H1 (cell line): ENCODE results near the gene ADRB1. TPM values are rescaled to one million over a fixed set of nuclear protein-coding genes. Genes with fewer than 3 reads are reported as not detected.

Experiments used
- CTCF ChIA-PET: fragments of 300-600 bp; sonication (Branson Sonifier 250); formaldehyde crosslinking; loops from one replicate; lab custom pipeline; 2021; ENCODE audit not compliant: partially characterized antibody; lab: Charles Lee
- POLR2A ChIA-PET: fragments of 300-600 bp; sonication (Branson Sonifier 250); formaldehyde crosslinking; loops from one replicate; lab custom pipeline; 2021; ENCODE audit warnings: inconsistent platforms; ENCODE audit not compliant: partially characterized antibody; lab: Charles Lee
- DNase-seq, 2 experiments: peaks; one replicate each; pipeline versions ENCODE4 v3.0.0 to v3.0.0-alpha.2; 2010 to 2022; ENCODE audit warnings: low spot score in 2 of 2, low read depth in 1 of 2, mixed read lengths in 1 of 2
- FAIRE-seq: peaks from 2 replicates; lab custom pipeline; 2011; peaks lifted over from hg19 to GRCh38; lab: Jason Lieb, UNC
- H2AFZ ChIP-seq: 2 replicates; pipeline ENCODE4 v1.8.1; 2012; ENCODE audit warnings: low read length, inconsistent platforms
- H2AK5ac ChIP-seq: 2 replicates; pipeline ENCODE4 v1.6.1; 2013; ENCODE audit warnings: low read depth, low read length
- H2BK120ac ChIP-seq: replicated peaks from 2 replicates; pipeline ENCODE3; 2013; ENCODE audit warnings: low read depth, low read length, inconsistent platforms
- H2BK12ac ChIP-seq: 2 replicates; pipeline ENCODE4 v1.6.1; 2013; ENCODE audit warnings: low read depth, low read length
- H2BK15ac ChIP-seq: 2 replicates; pipeline ENCODE4 v1.6.1; 2013; ENCODE audit warnings: low read length
- H2BK20ac ChIP-seq: 2 replicates; pipeline ENCODE4 v1.6.1; 2013; ENCODE audit warnings: low read length
- H2BK5ac ChIP-seq: 2 replicates; pipeline ENCODE4 v1.6.1; 2013; ENCODE audit warnings: low read depth, low read length
- H3K14ac ChIP-seq: 2 replicates; pipeline ENCODE4 v1.6.1; 2013; ENCODE audit warnings: inconsistent platforms; ENCODE audit not compliant: insufficient read length
- H3K18ac ChIP-seq: 2 replicates; pipeline ENCODE4 v1.6.1; 2013; ENCODE audit warnings: low read length; ENCODE audit errors: extremely low read depth
- H3K23ac ChIP-seq: 2 replicates; pipeline ENCODE4 v1.6.1; 2013; ENCODE audit warnings: inconsistent platforms; ENCODE audit not compliant: insufficient read length
- H3K23me2 ChIP-seq: 2 replicates; pipeline ENCODE4 v1.6.1; 2013; ENCODE audit warnings: low read depth, low read length
- H3K27ac ChIP-seq: 2 replicates; pipeline ENCODE4 v1.6.1; 2011; ENCODE audit warnings: low read depth, low read length, inconsistent platforms
- H3K27me3 ChIP-seq, 4 experiments: replicated peaks in 1 of 4; 1 replicate in 1 of 4; 2 replicates in 3 of 4; pipeline versions ENCODE4 v1.6.1 to v1.8.1; 2011 to 2013; ENCODE audit warnings: low read length in 3 of 4, mild to moderate bottlenecking in 3 of 4, inconsistent platforms in 2 of 4, mixed read lengths in 2 of 4, moderate library complexity in 1 of 4; ENCODE audit not compliant: control insufficient read depth in 3 of 4, insufficient read depth in 3 of 4; ENCODE audit errors: extremely low read depth in 1 of 4
- H3K36me3 ChIP-seq, 4 experiments: 2 replicates each; pipeline versions ENCODE4 v1.6.1 to v1.8.1; 2011 to 2013; ENCODE audit warnings: mild to moderate bottlenecking in 4 of 4, low read length in 3 of 4, moderate library complexity in 2 of 4, control low read depth in 1 of 4, inconsistent platforms in 1 of 4; ENCODE audit not compliant: insufficient read depth in 4 of 4, control insufficient read depth in 2 of 4
- H3K4ac ChIP-seq: replicated peaks from 2 replicates; pipeline ENCODE3; 2013; ENCODE audit warnings: low read length, low read depth, mixed read lengths, inconsistent platforms; ENCODE audit not compliant: insufficient read length
- H3K4me1 ChIP-seq, 4 experiments: replicated peaks in 1 of 4; 1 replicate in 1 of 4; 2 replicates in 3 of 4; pipeline versions ENCODE4 v1.6.1 to v1.8.1; 2011 to 2013; ENCODE audit warnings: low read length in 3 of 4, inconsistent platforms in 2 of 4, mixed read lengths in 1 of 4; ENCODE audit not compliant: insufficient read depth in 4 of 4, control insufficient read depth in 3 of 4
- H3K4me2 ChIP-seq, 2 experiments: 2 replicates each; pipeline versions ENCODE4 v1.6.1 to v1.8.1; 2011 to 2013; ENCODE audit warnings: low read depth in 2 of 2, low read length in 2 of 2, control low read depth in 1 of 2, inconsistent platforms in 1 of 2, mild to moderate bottlenecking in 1 of 2; ENCODE audit not compliant: insufficient read depth in 1 of 2
- H3K4me3 ChIP-seq, 4 experiments: fragments of 200-600, 300-600 bp in 1 of 4; sonication (generic), shearing (Covaris generic), sonication (Bioruptor Twin) in 1 of 4; 2 replicates each; pipeline versions ENCODE4 v1.5.1 to v1.8.1; 2011 to 2016; ENCODE audit warnings: low read length in 4 of 4, low read depth in 3 of 4, control low read depth in 2 of 4, inconsistent platforms in 2 of 4, mild to moderate bottlenecking in 2 of 4, mixed read lengths in 1 of 4, moderate library complexity in 1 of 4; ENCODE audit not compliant: insufficient read depth in 2 of 4; ENCODE audit errors: extremely low read depth in 1 of 4
- H3K56ac ChIP-seq: replicated peaks from 2 replicates; pipeline ENCODE3; 2013; ENCODE audit warnings: low read depth, mild to moderate bottlenecking, mixed read lengths, low read length, inconsistent platforms; ENCODE audit not compliant: insufficient read length
- H3K79me1 ChIP-seq: 2 replicates; pipeline ENCODE4 v1.6.1; 2013; ENCODE audit warnings: low read depth, low read length, control low read depth
- H3K79me2 ChIP-seq, 2 experiments: 2 replicates each; pipeline versions ENCODE4 v1.6.1 to v1.8.1; 2012 to 2013; ENCODE audit warnings: low read length in 2 of 2, mild to moderate bottlenecking in 2 of 2, inconsistent platforms in 1 of 2; ENCODE audit not compliant: insufficient read depth in 2 of 2, control insufficient read depth in 1 of 2
- H3K9ac ChIP-seq, 4 experiments: replicated peaks in 1 of 4; 1 replicate in 1 of 4; 2 replicates in 3 of 4; pipeline versions ENCODE4 v1.6.1 to v1.8.1; 2011 to 2013; ENCODE audit warnings: low read depth in 3 of 4, low read length in 3 of 4, control low read depth in 2 of 4, mild to moderate bottlenecking in 2 of 4, moderate library complexity in 2 of 4, inconsistent platforms in 1 of 4; ENCODE audit errors: extremely low read depth in 1 of 4
- H3K9me3 ChIP-seq, 2 experiments: 2 replicates each; pipeline versions ENCODE4 v1.6.1 to v1.8.1; 2012 to 2013; ENCODE audit warnings: mild to moderate bottlenecking in 2 of 2, moderate library complexity in 2 of 2, control low read depth in 1 of 2, inconsistent platforms in 1 of 2, low read depth in 1 of 2, low read length in 1 of 2, mixed read lengths in 1 of 2; ENCODE audit not compliant: insufficient read depth in 2 of 2
- H4K20me1 ChIP-seq, 2 experiments: replicated peaks in 1 of 2; 2 replicates each; pipeline versions ENCODE3 to v1.8.1; 2011 to 2013; ENCODE audit warnings: inconsistent platforms in 2 of 2, low read length in 2 of 2, mild to moderate bottlenecking in 1 of 2; ENCODE audit not compliant: insufficient read depth in 2 of 2, control insufficient read depth in 1 of 2
- H4K5ac ChIP-seq: 2 replicates; pipeline ENCODE4 v1.6.1; 2013; ENCODE audit warnings: low read length, low read depth, mixed read lengths, inconsistent platforms; ENCODE audit not compliant: insufficient read length
- H4K8ac ChIP-seq: 2 replicates; pipeline ENCODE4 v1.8.0; 2013; ENCODE audit warnings: mild to moderate bottlenecking, moderate library complexity, low read length, inconsistent platforms; ENCODE audit not compliant: insufficient read depth; ENCODE audit errors: extremely low read depth
- H4K91ac ChIP-seq: replicated peaks from 2 replicates; pipeline ENCODE3; 2013; ENCODE audit warnings: low read length, mixed read lengths, inconsistent platforms; ENCODE audit not compliant: insufficient read length
- MAFK ChIP-seq: IDR thresholded peaks from 2 replicates; pipeline ENCODE4 v1.6.1; 2012; ENCODE audit warnings: low read depth, mild to moderate bottlenecking, improper control_type of control experiment, low read length
- WGBS, 2 experiments: shearing (Covaris generic) in 1 of 2; methylation state at CpG; one replicate each; pipeline versions ENCODE4 v1.1.6 to v1.1.7; 2013 to 2015; ENCODE audit warnings: low lambda C conversion rate in 2 of 2, mixed read lengths in 2 of 2, inconsistent platforms in 1 of 2, low coverage in 1 of 2, missing lambda C conversion rate in 1 of 2; ENCODE audit not compliant: insufficient replicate concordance in 2 of 2, insufficient coverage in 1 of 2, insufficient read length in 1 of 2; ENCODE audit errors: extremely low coverage in 1 of 2, missing lambda C conversion rate in 1 of 2; 5-methylcytosine and 5-hydroxymethylcytosine counted together
- polyA plus RNA-seq, 7 experiments: library from polyadenylated mRNA; depleted of rRNA in 3 of 7; stranded (reverse) in 5 of 7; unstranded in 2 of 7; fragments of >200 nt in 5 of 7; fragments of 200-250 nt in 2 of 7; gene quantifications; 1 replicate in 5 of 7; 2 replicates in 1 of 7; 4 replicates in 1 of 7; pipeline versions ENCODE4 v1.2.1 to v1.2.3, GENCODE V29; 2011 to 2013; ENCODE audit warnings: missing spikeins in 2 of 7, mixed read lengths in 2 of 7
- total RNA-seq: library from RNA; stranded (reverse); fragmentation: NEBNext Ultra II Directional; extraction: Animal tissue kit (Norgen Biotek cat#: 25700); gene quantifications from 2 replicates; pipeline ENCODE4 v1.2.1, GENCODE V29; 2021

Gene ADRB1
- total and polyA plus RNA-seq, 2 of the 8 experiments (the other 6 are each of a cell fraction or from before 2014, with no cell fraction given) = 0.14 to 0.48 TPM

GRCh38 chr10:114029655-114030054 is 14.0 kb upstream of the ADRB1 start:
- no peaks in the 10 kb centered on the region; a peak in 1 of 7 replicates for H3K4me1 ChIP-seq
- H3K4ac ChIP-seq = no peak overlapping the region
- no peak overlapping the region for H2BK120ac ChIP-seq
- no peak for TF ChIP-seq MAFK

More at GRCh38 chr10:114029655-114030054, 14.0 kb upstream of the ADRB1 start:
- Histone ChIP-seq H4K91ac (no peak overlapping the region), H3K4me2 (no peak overlapping the region), H3K27ac (no peak overlapping the region), H4K20me1 (no peaks in the 10 kb centered on the region), H2AFZ (no peak overlapping the region), H3K18ac (no peak overlapping the region), H2AK5ac (no peak overlapping the region), H3K27me3 (no peaks in the 10 kb centered on the region), H2BK20ac (no peak overlapping the region), H3K23me2 (no peaks in the 10 kb centered on the region; the same call in 1 of the 2 replicates), H3K23ac (no peak overlapping the region), H3K36me3 (no peaks in the 10 kb centered on the region), H2BK12ac (no peak overlapping the region), H2BK5ac (no peak overlapping the region), H3K79me1 (no peaks in the 10 kb centered on the region), H3K14ac (no peak overlapping the region), H3K79me2 (no peaks in the 10 kb centered on the region), H3K56ac (no peak overlapping the region), H2BK15ac (no peak overlapping the region), H3K9ac (no peak overlapping the region), H3K9me3 (no peaks in the 10 kb centered on the region), H3K4me3 (no peak overlapping the region), H4K5ac (no peak overlapping the region), H4K8ac (no peak overlapping the region)
- CTCF ChIA-PET = no interaction called here
- POLR2A ChIA-PET = no interaction called here
- DNase-seq (no peak), FAIRE-seq (no peak)
- WGBS, 2 experiments = 87 to 100% methylated on average over 1 to 4 of the region's 4 CpGs
